Measurements from ENCODE around the gene LRRC49.

The LRRC49 gene, protein sequence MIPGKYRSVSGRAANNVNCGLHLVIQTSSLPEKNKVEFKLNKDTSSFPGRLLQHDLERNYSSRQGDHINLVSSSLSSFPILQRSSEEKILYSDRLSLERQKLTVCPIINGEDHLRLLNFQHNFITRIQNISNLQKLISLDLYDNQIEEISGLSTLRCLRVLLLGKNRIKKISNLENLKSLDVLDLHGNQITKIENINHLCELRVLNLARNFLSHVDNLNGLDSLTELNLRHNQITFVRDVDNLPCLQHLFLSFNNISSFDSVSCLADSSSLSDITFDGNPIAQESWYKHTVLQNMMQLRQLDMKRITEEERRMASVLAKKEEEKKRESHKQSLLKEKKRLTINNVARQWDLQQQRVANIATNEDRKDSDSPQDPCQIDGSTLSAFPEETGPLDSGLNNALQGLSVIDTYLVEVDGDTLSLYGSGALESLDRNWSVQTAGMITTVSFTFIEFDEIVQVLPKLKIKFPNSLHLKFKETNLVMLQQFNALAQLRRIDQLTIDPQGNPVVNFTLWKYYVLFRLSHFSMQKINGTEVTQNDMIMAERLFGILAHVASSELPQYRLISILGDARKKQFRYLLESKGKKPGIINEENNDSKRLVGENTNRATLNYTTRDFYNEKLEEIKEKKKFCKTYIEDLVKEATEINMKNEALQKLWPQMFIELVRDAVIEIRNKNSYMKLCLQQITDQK

DNA sequence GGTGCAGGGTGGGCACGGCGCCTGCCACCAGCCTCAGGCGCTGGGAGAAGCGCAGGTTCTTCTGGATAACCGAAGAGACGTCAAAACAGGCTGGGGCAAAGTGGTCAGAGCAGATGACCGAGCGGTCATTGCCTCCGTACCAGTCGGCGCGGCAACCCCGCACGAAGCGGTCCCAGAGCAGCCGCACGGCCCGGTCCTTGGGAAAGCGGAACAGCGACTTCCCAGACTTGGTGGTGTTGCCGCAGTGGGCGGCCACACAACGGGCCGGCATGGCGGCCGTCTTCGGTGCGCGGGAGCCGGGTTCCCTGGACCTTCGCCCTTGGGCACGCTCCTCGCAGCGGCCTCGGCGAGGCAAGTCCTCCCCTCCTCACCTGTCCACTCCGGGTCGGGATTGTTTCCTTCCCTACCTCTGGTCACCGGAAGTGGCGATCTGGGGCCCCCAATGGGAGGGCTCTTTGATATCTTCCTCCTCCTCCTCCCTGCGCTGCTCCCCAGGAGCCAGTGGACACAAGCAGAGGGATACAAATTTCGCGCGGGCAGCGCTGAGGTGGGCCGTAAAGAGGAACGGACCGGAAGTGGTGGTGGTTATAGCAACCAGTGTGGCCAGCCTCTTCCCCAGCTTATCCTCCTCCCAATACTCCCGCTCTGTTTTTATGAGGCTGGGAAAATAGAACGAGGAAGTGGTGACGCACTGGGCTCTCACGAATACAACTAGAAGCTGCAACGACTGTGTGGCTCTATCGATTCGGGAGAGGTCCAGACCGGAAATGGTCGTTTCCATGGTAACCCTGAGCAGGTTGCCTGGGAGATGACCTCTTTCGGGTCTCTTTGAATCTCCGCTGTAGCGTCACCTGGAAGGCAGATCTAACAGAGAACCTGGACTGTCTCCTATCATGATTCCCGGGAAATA, at the start of gene LRRC49, which contains the start of gene THAP10:
TSS of gene LRRC49 (plus strand) at position 825 of the 910 bp plus-strand sequence. CDS start at position 894, 69 bp downstream.
TSS of gene THAP10 (minus strand) at position 432 of the 910 bp plus-strand sequence. CDS start at position 271, 161 bp downstream.
- peak within 1 kb of the TSS; percentile 60 for H3K4me3 ChIP-seq (ENCODE audit: low read depth, low read length)
- peak; percentile 96 for DNase-seq (ENCODE audit: low read depth, low spot score)
- TF ChIP-seq CTCF (IDR thresholded peaks at IDR 0.05; ENCODE audit: low read depth, low read length), result no peak
- in situ Hi-C loops (cut with HindIII; ENCODE audit: low sequenced_read_pairs), result no loop called here

GRCh38 chr15:70845602-70846360, 46.8 kb upstream of the LRRC49 start:
- no peak overlapping the region for H3K4me3 ChIP-seq (ENCODE audit: low read depth, low read length)
- no peak for TF ChIP-seq CTCF (IDR thresholded peaks at IDR 0.05; ENCODE audit: low read depth, low read length)
- DNase-seq (ENCODE audit: low read depth, low spot score), result no peak
- in situ Hi-C loops (cut with HindIII; ENCODE audit: low sequenced_read_pairs), result no loop called here

DNA sequence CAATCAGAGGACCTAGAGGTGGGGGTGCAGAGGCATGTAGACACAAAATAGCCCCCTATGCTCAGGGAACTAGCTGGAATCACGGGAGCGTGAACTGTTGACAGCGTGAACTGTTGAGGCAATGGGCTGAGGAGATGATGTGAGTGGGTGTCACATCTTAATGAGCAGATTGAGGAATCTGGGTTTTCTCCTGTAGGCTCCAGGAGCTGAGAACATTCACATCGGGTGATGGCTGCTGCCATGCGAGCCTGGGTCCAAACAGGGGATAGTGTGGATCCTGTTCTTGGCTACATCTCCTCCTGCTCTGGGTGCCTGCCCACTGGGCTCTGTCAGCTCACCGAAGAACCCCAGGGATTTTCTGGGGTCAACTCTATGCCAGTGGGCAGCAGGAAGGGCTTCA, 40.7 kb upstream of the LRRC49 start:
- no peak for DNase-seq (ENCODE audit: low read depth, low spot score)
- H3K4me3 ChIP-seq (ENCODE audit: low read depth, low read length), result peak overlapping the region; percentile 67
- in situ Hi-C loops (cut with HindIII; ENCODE audit: low sequenced_read_pairs), result no loop called here
- TF ChIP-seq CTCF (IDR thresholded peaks at IDR 0.05; ENCODE audit: low read depth, low read length), result no peak

DNA sequence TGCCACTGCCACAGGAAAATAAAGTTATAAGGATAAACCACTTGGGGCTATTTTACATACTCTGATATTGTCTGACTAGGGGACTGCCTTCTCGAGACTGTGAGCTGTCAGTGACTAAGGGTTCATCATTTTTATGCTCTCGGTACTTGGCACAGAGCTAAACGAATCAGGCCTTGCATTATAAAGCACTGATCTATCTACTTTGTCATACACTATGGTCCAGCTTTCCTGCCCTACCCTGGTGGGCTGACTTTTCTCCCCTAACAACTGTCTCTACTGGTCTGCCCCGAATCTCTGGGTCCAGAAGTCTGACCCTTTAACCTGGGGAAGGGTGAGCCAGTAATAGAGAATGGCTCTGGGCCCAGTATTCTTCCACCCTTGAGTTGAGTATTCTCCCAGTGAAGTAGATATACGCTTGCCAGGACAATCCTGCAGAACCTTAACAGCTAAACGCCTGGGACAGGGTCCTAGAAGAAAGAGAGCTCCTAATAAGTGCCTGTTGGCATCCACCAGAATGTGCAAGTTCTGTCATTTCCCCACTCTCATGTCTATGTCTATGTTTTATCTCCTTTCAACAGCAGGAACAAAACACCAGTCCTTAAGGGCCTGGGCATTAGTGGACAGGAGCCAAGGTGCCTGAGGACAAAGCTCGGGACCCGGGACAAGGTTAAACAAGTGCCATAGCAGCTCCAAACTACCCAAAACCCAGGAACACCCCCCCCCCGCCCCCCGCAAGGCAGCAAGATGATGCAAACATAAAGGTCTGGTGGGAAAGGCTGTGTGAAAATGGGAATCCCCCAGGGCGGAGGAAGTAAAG, 39.9 kb upstream of the LRRC49 start:
- in situ Hi-C loops (cut with HindIII; ENCODE audit: low sequenced_read_pairs), result no loop called here
- TF ChIP-seq CTCF (IDR thresholded peaks at IDR 0.05; ENCODE audit: low read depth, low read length), result no peak
- H3K4me3 ChIP-seq (ENCODE audit: low read depth, low read length), result peak overlapping the region; percentile 67
- peak; percentile 75 for DNase-seq (ENCODE audit: low read depth, low spot score)

- DNase-seq (ENCODE audit: low read depth, low spot score), result no peak
- H3K4me3 ChIP-seq (ENCODE audit: low read depth, low read length), result peak overlapping the region; percentile 67
- no peak for TF ChIP-seq CTCF (IDR thresholded peaks at IDR 0.05; ENCODE audit: low read depth, low read length)
- in situ Hi-C loops (cut with HindIII; ENCODE audit: low sequenced_read_pairs), result no loop called here
Observed at GRCh38 chr15:70853318-70853972, 39.2 kb upstream of the LRRC49 start.
